H1 (cell line): ENCODE measurements around the gene SCYGR7. TPM values are rescaled to one million over a fixed set of nuclear protein-coding genes. Genes with fewer than 3 reads are reported as not detected.

ENCODE experiments used
- CTCF ChIA-PET: fragments of 300-600 bp; sonication (Branson Sonifier 250); formaldehyde crosslinking; loops from one replicate; lab custom pipeline; 2021; ENCODE audit not compliant: partially characterized antibody; lab: Charles Lee
- POLR2A ChIA-PET: fragments of 300-600 bp; sonication (Branson Sonifier 250); formaldehyde crosslinking; loops from one replicate; lab custom pipeline; 2021; ENCODE audit warnings: inconsistent platforms; ENCODE audit not compliant: partially characterized antibody; lab: Charles Lee
- DNase-seq, 2 experiments: peaks; one replicate each; pipeline versions ENCODE4 v3.0.0 to v3.0.0-alpha.2; 2010 to 2022; ENCODE audit warnings: low spot score in 2 of 2, low read depth in 1 of 2, mixed read lengths in 1 of 2
- FAIRE-seq: peaks from 2 replicates; lab custom pipeline; 2011; peaks lifted over from hg19 to GRCh38; lab: Jason Lieb, UNC
- H2AFZ ChIP-seq: 2 replicates; pipeline ENCODE4 v1.8.1; 2012; ENCODE audit warnings: low read length, inconsistent platforms
- H2AK5ac ChIP-seq: 2 replicates; pipeline ENCODE4 v1.6.1; 2013; ENCODE audit warnings: low read depth, low read length
- H2BK120ac ChIP-seq: replicated peaks from 2 replicates; pipeline ENCODE3; 2013; ENCODE audit warnings: low read depth, low read length, inconsistent platforms
- H2BK12ac ChIP-seq: 2 replicates; pipeline ENCODE4 v1.6.1; 2013; ENCODE audit warnings: low read depth, low read length
- H2BK15ac ChIP-seq: 2 replicates; pipeline ENCODE4 v1.6.1; 2013; ENCODE audit warnings: low read length
- H2BK20ac ChIP-seq: 2 replicates; pipeline ENCODE4 v1.6.1; 2013; ENCODE audit warnings: low read length
- H2BK5ac ChIP-seq: 2 replicates; pipeline ENCODE4 v1.6.1; 2013; ENCODE audit warnings: low read depth, low read length
- H3K14ac ChIP-seq: 2 replicates; pipeline ENCODE4 v1.6.1; 2013; ENCODE audit warnings: inconsistent platforms; ENCODE audit not compliant: insufficient read length
- H3K18ac ChIP-seq: 2 replicates; pipeline ENCODE4 v1.6.1; 2013; ENCODE audit warnings: low read length; ENCODE audit errors: extremely low read depth
- H3K23ac ChIP-seq: 2 replicates; pipeline ENCODE4 v1.6.1; 2013; ENCODE audit warnings: inconsistent platforms; ENCODE audit not compliant: insufficient read length
- H3K23me2 ChIP-seq: 2 replicates; pipeline ENCODE4 v1.6.1; 2013; ENCODE audit warnings: low read depth, low read length
- H3K27ac ChIP-seq: 2 replicates; pipeline ENCODE4 v1.6.1; 2011; ENCODE audit warnings: low read depth, low read length, inconsistent platforms
- H3K27me3 ChIP-seq, 4 experiments: replicated peaks in 1 of 4; 1 replicate in 1 of 4; 2 replicates in 3 of 4; pipeline versions ENCODE4 v1.6.1 to v1.8.1; 2011 to 2013; ENCODE audit warnings: low read length in 3 of 4, mild to moderate bottlenecking in 3 of 4, inconsistent platforms in 2 of 4, mixed read lengths in 2 of 4, moderate library complexity in 1 of 4; ENCODE audit not compliant: control insufficient read depth in 3 of 4, insufficient read depth in 3 of 4; ENCODE audit errors: extremely low read depth in 1 of 4
- H3K36me3 ChIP-seq, 4 experiments: 2 replicates each; pipeline versions ENCODE4 v1.6.1 to v1.8.1; 2011 to 2013; ENCODE audit warnings: mild to moderate bottlenecking in 4 of 4, low read length in 3 of 4, moderate library complexity in 2 of 4, control low read depth in 1 of 4, inconsistent platforms in 1 of 4; ENCODE audit not compliant: insufficient read depth in 4 of 4, control insufficient read depth in 2 of 4
- H3K4ac ChIP-seq: replicated peaks from 2 replicates; pipeline ENCODE3; 2013; ENCODE audit warnings: low read length, low read depth, mixed read lengths, inconsistent platforms; ENCODE audit not compliant: insufficient read length
- H3K4me1 ChIP-seq, 4 experiments: replicated peaks in 1 of 4; 1 replicate in 1 of 4; 2 replicates in 3 of 4; pipeline versions ENCODE4 v1.6.1 to v1.8.1; 2011 to 2013; ENCODE audit warnings: low read length in 3 of 4, inconsistent platforms in 2 of 4, mixed read lengths in 1 of 4; ENCODE audit not compliant: insufficient read depth in 4 of 4, control insufficient read depth in 3 of 4
- H3K4me2 ChIP-seq, 2 experiments: 2 replicates each; pipeline versions ENCODE4 v1.6.1 to v1.8.1; 2011 to 2013; ENCODE audit warnings: low read depth in 2 of 2, low read length in 2 of 2, control low read depth in 1 of 2, inconsistent platforms in 1 of 2, mild to moderate bottlenecking in 1 of 2; ENCODE audit not compliant: insufficient read depth in 1 of 2
- H3K4me3 ChIP-seq, 4 experiments: fragments of 200-600, 300-600 bp in 1 of 4; sonication (generic), shearing (Covaris generic), sonication (Bioruptor Twin) in 1 of 4; 2 replicates each; pipeline versions ENCODE4 v1.5.1 to v1.8.1; 2011 to 2016; ENCODE audit warnings: low read length in 4 of 4, low read depth in 3 of 4, control low read depth in 2 of 4, inconsistent platforms in 2 of 4, mild to moderate bottlenecking in 2 of 4, mixed read lengths in 1 of 4, moderate library complexity in 1 of 4; ENCODE audit not compliant: insufficient read depth in 2 of 4; ENCODE audit errors: extremely low read depth in 1 of 4
- H3K56ac ChIP-seq: replicated peaks from 2 replicates; pipeline ENCODE3; 2013; ENCODE audit warnings: low read depth, mild to moderate bottlenecking, mixed read lengths, low read length, inconsistent platforms; ENCODE audit not compliant: insufficient read length
- H3K79me1 ChIP-seq: 2 replicates; pipeline ENCODE4 v1.6.1; 2013; ENCODE audit warnings: low read depth, low read length, control low read depth
- H3K79me2 ChIP-seq, 2 experiments: 2 replicates each; pipeline versions ENCODE4 v1.6.1 to v1.8.1; 2012 to 2013; ENCODE audit warnings: low read length in 2 of 2, mild to moderate bottlenecking in 2 of 2, inconsistent platforms in 1 of 2; ENCODE audit not compliant: insufficient read depth in 2 of 2, control insufficient read depth in 1 of 2
- H3K9ac ChIP-seq, 4 experiments: replicated peaks in 1 of 4; 1 replicate in 1 of 4; 2 replicates in 3 of 4; pipeline versions ENCODE4 v1.6.1 to v1.8.1; 2011 to 2013; ENCODE audit warnings: low read depth in 3 of 4, low read length in 3 of 4, control low read depth in 2 of 4, mild to moderate bottlenecking in 2 of 4, moderate library complexity in 2 of 4, inconsistent platforms in 1 of 4; ENCODE audit errors: extremely low read depth in 1 of 4
- H3K9me3 ChIP-seq, 2 experiments: 2 replicates each; pipeline versions ENCODE4 v1.6.1 to v1.8.1; 2012 to 2013; ENCODE audit warnings: mild to moderate bottlenecking in 2 of 2, moderate library complexity in 2 of 2, control low read depth in 1 of 2, inconsistent platforms in 1 of 2, low read depth in 1 of 2, low read length in 1 of 2, mixed read lengths in 1 of 2; ENCODE audit not compliant: insufficient read depth in 2 of 2
- H4K20me1 ChIP-seq, 2 experiments: replicated peaks in 1 of 2; 2 replicates each; pipeline versions ENCODE3 to v1.8.1; 2011 to 2013; ENCODE audit warnings: inconsistent platforms in 2 of 2, low read length in 2 of 2, mild to moderate bottlenecking in 1 of 2; ENCODE audit not compliant: insufficient read depth in 2 of 2, control insufficient read depth in 1 of 2
- H4K5ac ChIP-seq: 2 replicates; pipeline ENCODE4 v1.6.1; 2013; ENCODE audit warnings: low read length, low read depth, mixed read lengths, inconsistent platforms; ENCODE audit not compliant: insufficient read length
- H4K8ac ChIP-seq: 2 replicates; pipeline ENCODE4 v1.8.0; 2013; ENCODE audit warnings: mild to moderate bottlenecking, moderate library complexity, low read length, inconsistent platforms; ENCODE audit not compliant: insufficient read depth; ENCODE audit errors: extremely low read depth
- H4K91ac ChIP-seq: replicated peaks from 2 replicates; pipeline ENCODE3; 2013; ENCODE audit warnings: low read length, mixed read lengths, inconsistent platforms; ENCODE audit not compliant: insufficient read length
- CTBP2 ChIP-seq: IDR thresholded peaks from 2 replicates; pipeline ENCODE4 v1.7.0; 2011; ENCODE audit warnings: borderline replicate concordance, mild to moderate bottlenecking, moderate library complexity, mixed read lengths, low read length; ENCODE audit not compliant: insufficient read depth, insufficient read length
- EP300 ChIP-seq, 2 experiments: IDR thresholded peaks; 1 replicate in 1 of 2; 2 replicates in 1 of 2; pipeline ENCODE4 v1.6.1; 2011 to 2012; ENCODE audit warnings: low read depth in 2 of 2, low read length in 2 of 2, mild to moderate bottlenecking in 2 of 2, borderline replicate concordance in 1 of 2, inconsistent platforms in 1 of 2, moderate library complexity in 1 of 2
- JUND ChIP-seq: IDR thresholded peaks from 2 replicates; pipeline ENCODE4 v1.6.1; 2011; ENCODE audit warnings: mild to moderate bottlenecking, improper control_type of control experiment, low read length
- KDM5A ChIP-seq: fragments of 200-600 bp; IDR thresholded peaks from 2 replicates; pipeline ENCODE4 v1.7.1; 2012; ENCODE audit warnings: mild to moderate bottlenecking, low read length, inconsistent platforms, mixed read lengths
- RNF2 ChIP-seq: fragments of 200-900, 300-1000 bp; sonication (generic); IDR thresholded peaks from 2 replicates; pipeline ENCODE4 v1.7.1; 2016; ENCODE audit warnings: borderline replicate concordance, low read depth, mild to moderate bottlenecking, antibody characterized with exemption, low read length; ENCODE audit not compliant: poor library complexity, severe bottlenecking; ENCODE audit errors: missing control alignments
- SIN3A ChIP-seq, 2 experiments: IDR thresholded peaks in 1 of 2; conservative IDR thresholded peaks in 1 of 2; 2 replicates each; pipeline ENCODE4 v1.6.1; 2011 to 2012; ENCODE audit warnings: low read length in 2 of 2, improper control_type of control experiment in 1 of 2, low read depth in 1 of 2, mild to moderate bottlenecking in 1 of 2
- TAF1 ChIP-seq: IDR thresholded peaks from 2 replicates; pipeline ENCODE4 v1.6.1; 2011; ENCODE audit warnings: mild to moderate bottlenecking, low read depth, low read length
- TCF12 ChIP-seq: IDR thresholded peaks from 2 replicates; pipeline ENCODE4 v1.6.1; 2011; ENCODE audit warnings: low read depth, mild to moderate bottlenecking, low read length
- WGBS, 2 experiments: shearing (Covaris generic) in 1 of 2; methylation state at CpG; one replicate each; pipeline versions ENCODE4 v1.1.6 to v1.1.7; 2013 to 2015; ENCODE audit warnings: low lambda C conversion rate in 2 of 2, mixed read lengths in 2 of 2, inconsistent platforms in 1 of 2, low coverage in 1 of 2, missing lambda C conversion rate in 1 of 2; ENCODE audit not compliant: insufficient replicate concordance in 2 of 2, insufficient coverage in 1 of 2, insufficient read length in 1 of 2; ENCODE audit errors: extremely low coverage in 1 of 2, missing lambda C conversion rate in 1 of 2; 5-methylcytosine and 5-hydroxymethylcytosine counted together
- polyA plus RNA-seq, 7 experiments: library from polyadenylated mRNA; depleted of rRNA in 3 of 7; stranded (reverse) in 5 of 7; unstranded in 2 of 7; fragments of >200 nt in 5 of 7; fragments of 200-250 nt in 2 of 7; gene quantifications; 1 replicate in 5 of 7; 2 replicates in 1 of 7; 4 replicates in 1 of 7; pipeline versions ENCODE4 v1.2.1 to v1.2.3, GENCODE V29; 2011 to 2013; ENCODE audit warnings: missing spikeins in 2 of 7, mixed read lengths in 2 of 7
- total RNA-seq: library from RNA; stranded (reverse); fragmentation: NEBNext Ultra II Directional; extraction: Animal tissue kit (Norgen Biotek cat#: 25700); gene quantifications from 2 replicates; pipeline ENCODE4 v1.2.1, GENCODE V29; 2021

The SCYGR7 gene
- total and polyA plus RNA-seq, 2 of the 8 experiments (the other 6 are each of a cell fraction or from before 2014, with no cell fraction given): not detected

GRCh38 chr2:227687189-227687588 is 40.9 kb upstream of the SCYGR7 start:
- WGBS, 2 experiments: 90% methylated on average over 3 of the region's 3 CpGs; no CpG with 5 or more reads in 1 of the 2 experiments
- FAIRE-seq: no peak
- H3K56ac ChIP-seq: no peak overlapping the region
- H3K18ac ChIP-seq: no peak overlapping the region
- H3K4me2 ChIP-seq: no peak overlapping the region
- no peaks in the 10 kb centered on the region for H4K20me1 ChIP-seq
- no peak for TF ChIP-seq CTBP2
- no peak for TF ChIP-seq SIN3A (conservative IDR thresholded peaks at IDR 0.05 in 1 of 2, IDR thresholded peaks at IDR 0.05 in 1 of 2; ENCODE audit: low read depth in 1 of 2, low read length in 2 of 2)
- no peak for TF ChIP-seq JUND
- no peak for TF ChIP-seq RNF2
- no peak for TF ChIP-seq TAF1
- TF ChIP-seq TCF12: no peak
- no peak for TF ChIP-seq KDM5A
- no peak for TF ChIP-seq EP300 (IDR thresholded peaks at IDR 0.05; ENCODE audit: borderline replicate concordance in 1 of 2, low read depth in 2 of 2, low read length in 2 of 2)
- H2BK120ac ChIP-seq: no peak overlapping the region
- H3K79me2 ChIP-seq: no peaks in the 10 kb centered on the region
- H2BK15ac ChIP-seq: no peak overlapping the region
- H3K14ac ChIP-seq: no peak overlapping the region
- CTCF ChIA-PET: no interaction called here
- no peaks in the 10 kb centered on the region for H3K23me2 ChIP-seq
- no peak overlapping the region for H4K8ac ChIP-seq
- no peaks in the 10 kb centered on the region for H3K79me1 ChIP-seq
- H3K9me3 ChIP-seq: no peaks in the 10 kb centered on the region
- no peak overlapping the region for H2BK5ac ChIP-seq
- DNase-seq: no peak
- H3K4me3 ChIP-seq: no peak overlapping the region
- H3K4ac ChIP-seq: no peak overlapping the region
- H3K4me1 ChIP-seq: no peaks in the 10 kb centered on the region
- H3K27me3 ChIP-seq: no peaks in the 10 kb centered on the region
- H4K5ac ChIP-seq: no peak overlapping the region
- H3K9ac ChIP-seq: no peak overlapping the region
- H2AK5ac ChIP-seq: no peak overlapping the region
- H3K27ac ChIP-seq: no peak overlapping the region
- no peak overlapping the region for H3K23ac ChIP-seq
- H3K36me3 ChIP-seq: no peaks in the 10 kb centered on the region
- no peak overlapping the region for H4K91ac ChIP-seq
- no peak overlapping the region for H2BK12ac ChIP-seq
- H2BK20ac ChIP-seq: no peak overlapping the region
- POLR2A ChIA-PET: no interaction called here
- H2AFZ ChIP-seq: no peak overlapping the region
